ENCODE measurements around the gene SLC22A16. TPM values are rescaled to one million over a fixed set of nuclear protein-coding genes. Genes with fewer than 3 reads are reported as not detected.
"Not testable (repeated sequence)": the region's sequence is repeated elsewhere in the genome, so short reads cannot be mapped to it uniquely, and the experiment has no call there.

The SLC22A16 gene
- total RNA-seq, 2 experiments from 2014 or later, result not detected

DNA sequence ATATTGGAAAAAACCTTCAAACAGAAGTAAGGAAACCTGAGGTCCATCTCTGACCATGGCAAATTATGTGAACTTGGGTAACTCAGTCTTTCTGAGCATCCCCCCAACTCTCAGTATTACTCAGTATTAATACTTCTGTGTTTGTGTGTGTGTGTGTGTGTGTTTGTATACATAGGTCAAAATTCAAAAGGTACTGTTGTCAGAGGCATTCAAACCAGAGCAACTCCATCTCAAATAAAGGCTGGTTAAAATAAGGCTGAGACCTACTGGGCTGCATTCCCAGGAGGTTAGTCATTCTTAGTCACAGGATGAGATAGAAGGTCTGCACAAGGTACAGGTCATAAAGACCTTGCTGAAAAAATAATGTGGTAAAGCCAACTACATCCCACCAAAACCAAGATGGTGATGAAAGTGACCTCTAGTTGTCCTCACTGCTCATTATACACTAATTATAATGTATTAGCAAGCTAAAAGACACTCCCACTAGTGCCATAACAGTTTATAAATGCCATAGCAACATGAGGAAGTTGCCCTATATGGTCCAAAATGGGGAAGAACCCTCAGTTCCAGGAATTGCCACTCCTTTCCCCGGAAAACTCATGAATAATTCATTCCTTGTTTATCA is 33.3 kb upstream of the SLC22A16 start:
- no peaks in the 10 kb centered on the region for H3K9me3 Mint-ChIP-seq
- H3K4me1 Mint-ChIP-seq, result no peaks in the 10 kb centered on the region
- ATAC-seq (ENCODE audit: low read depth) (no peak), DNase-seq (no peak)
- POLR2A ChIA-PET, result no interaction called here
- peaks cover 16% of the 10 kb centered on the region for H3K27me3 Mint-ChIP-seq
- H3K4me3 Mint-ChIP-seq, result no peak overlapping the region
- H3K27ac Mint-ChIP-seq, result no peak overlapping the region
- H3K36me3 Mint-ChIP-seq, result no peaks in the 10 kb centered on the region

DNA sequence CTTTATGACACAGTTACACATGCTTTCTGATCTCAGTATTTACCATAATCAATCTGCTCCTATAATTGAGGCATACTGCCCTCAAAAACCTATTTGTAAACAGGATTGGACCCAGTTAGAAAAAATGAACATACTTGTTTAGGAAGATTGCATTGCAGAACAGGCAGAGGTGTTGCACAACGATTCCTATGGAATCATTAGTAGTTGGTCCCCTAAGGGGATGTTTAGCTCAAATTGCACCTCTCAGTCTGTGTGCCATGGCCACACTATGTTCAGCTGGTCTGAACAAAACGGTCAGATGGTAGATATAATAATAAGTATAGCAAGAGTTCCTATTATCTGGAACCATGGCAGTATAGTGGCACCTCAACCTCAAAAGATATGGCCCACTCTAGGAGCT is 28.5 kb upstream of the SLC22A16 start:
- H3K27ac Mint-ChIP-seq; DNase-seq; H3K4me3 Mint-ChIP-seq; H3K4me1 Mint-ChIP-seq; H3K9me3 Mint-ChIP-seq; ATAC-seq (ENCODE audit: low read depth); POLR2A ChIA-PET; H3K27me3 Mint-ChIP-seq; H3K36me3 Mint-ChIP-seq: not testable (repeated sequence)

DNA sequence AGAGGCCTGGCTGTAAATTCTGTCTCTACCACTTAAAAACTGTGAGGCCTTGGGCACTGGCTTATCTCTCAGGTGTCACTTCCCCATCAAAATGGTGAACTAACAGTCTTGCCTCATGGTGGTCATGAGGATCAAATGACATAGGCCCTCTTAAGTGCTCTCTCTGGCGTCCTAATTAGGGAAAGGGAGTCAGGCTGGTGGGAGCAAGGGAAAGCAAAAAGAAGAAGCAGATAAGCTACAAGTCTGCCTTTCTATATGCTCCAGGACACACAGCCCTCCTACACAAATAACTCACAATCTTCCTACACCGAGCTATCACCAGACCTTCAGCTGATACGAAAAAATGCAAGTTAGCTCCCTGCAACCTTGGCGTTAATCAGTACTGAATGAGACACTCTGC is 19.5 kb upstream of the SLC22A16 start:
- DNase-seq, result no peak
- ATAC-seq (ENCODE audit: low read depth), result no peak
- Mint-ChIP-seq H3K4me3 (no peak overlapping the region), H3K36me3 (no peaks in the 10 kb centered on the region), H3K27ac (no peak overlapping the region), H3K27me3 (peaks cover 10% of the 10 kb centered on the region), H3K4me1 (peaks cover 2% of the 10 kb centered on the region), H3K9me3 (peaks cover 1% of the 10 kb centered on the region)
- POLR2A ChIA-PET, result no interaction called here

DNA sequence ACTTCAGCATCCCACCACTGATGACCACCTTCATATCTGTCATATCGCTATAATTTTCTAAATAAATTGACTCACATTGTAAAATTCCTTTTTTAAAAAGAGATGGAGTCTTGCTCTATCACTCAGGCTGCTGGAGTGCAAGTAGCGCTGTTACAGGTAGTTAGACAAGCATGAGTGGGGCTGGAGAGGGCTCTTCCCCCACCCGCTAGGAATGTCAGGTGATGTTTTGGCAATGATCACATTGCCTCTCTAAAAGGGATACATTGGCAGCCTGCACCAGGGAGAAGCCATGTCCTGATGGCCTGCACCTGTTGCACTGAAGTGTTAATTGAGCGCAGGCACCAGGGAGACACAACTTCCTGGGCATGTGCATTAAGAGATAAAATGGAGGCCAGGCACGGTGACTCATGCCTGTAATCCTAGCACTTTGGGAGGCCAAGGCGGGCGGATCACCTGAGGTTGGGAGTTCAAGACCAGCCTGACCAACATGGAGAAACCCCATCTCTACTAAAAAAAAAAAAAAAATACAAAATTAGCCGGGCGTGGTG is 16.9 kb upstream of the SLC22A16 start:
- no peak for DNase-seq
- H3K9me3 Mint-ChIP-seq, result peaks cover under 1% of the 10 kb centered on the region
- no peak overlapping the region for H3K27ac Mint-ChIP-seq
- H3K4me1 Mint-ChIP-seq, result peaks cover 2% of the 10 kb centered on the region
- no peak for ATAC-seq (ENCODE audit: low read depth)
- H3K4me3 Mint-ChIP-seq, result no peak overlapping the region
- H3K36me3 Mint-ChIP-seq, result no peaks in the 10 kb centered on the region
- POLR2A ChIA-PET, result no interaction called here
- H3K27me3 Mint-ChIP-seq, result peaks cover 11% of the 10 kb centered on the region

DNA sequence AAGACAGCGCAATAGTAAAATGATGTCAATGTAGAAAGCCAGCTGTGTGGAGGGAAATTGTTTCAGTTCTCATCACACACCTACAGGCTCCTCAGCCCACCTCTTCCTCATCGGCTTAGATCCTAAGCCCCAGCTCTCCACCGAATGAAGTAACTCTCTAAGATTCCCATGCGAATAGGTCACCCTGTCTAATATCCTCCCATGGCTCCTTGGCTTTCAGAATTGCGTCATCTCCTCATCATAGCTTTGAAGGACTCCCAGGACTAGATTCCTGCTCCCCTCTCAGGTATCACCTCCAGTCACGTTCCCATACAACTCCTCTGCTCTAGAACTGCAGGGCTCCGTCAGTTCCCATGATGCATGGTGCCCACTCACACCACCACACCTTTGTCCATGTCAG is 16.2 kb upstream of the SLC22A16 start:
- no peaks in the 10 kb centered on the region for H3K36me3 Mint-ChIP-seq
- DNase-seq (no peak), ATAC-seq (ENCODE audit: low read depth) (no peak)
- H3K4me1 Mint-ChIP-seq, result peaks cover 2% of the 10 kb centered on the region
- no peak overlapping the region for H3K4me3 Mint-ChIP-seq
- peaks cover 9% of the 10 kb centered on the region for H3K27me3 Mint-ChIP-seq
- POLR2A ChIA-PET, result no interaction called here
- no peak overlapping the region for H3K27ac Mint-ChIP-seq
- no peaks in the 10 kb centered on the region for H3K9me3 Mint-ChIP-seq

DNA sequence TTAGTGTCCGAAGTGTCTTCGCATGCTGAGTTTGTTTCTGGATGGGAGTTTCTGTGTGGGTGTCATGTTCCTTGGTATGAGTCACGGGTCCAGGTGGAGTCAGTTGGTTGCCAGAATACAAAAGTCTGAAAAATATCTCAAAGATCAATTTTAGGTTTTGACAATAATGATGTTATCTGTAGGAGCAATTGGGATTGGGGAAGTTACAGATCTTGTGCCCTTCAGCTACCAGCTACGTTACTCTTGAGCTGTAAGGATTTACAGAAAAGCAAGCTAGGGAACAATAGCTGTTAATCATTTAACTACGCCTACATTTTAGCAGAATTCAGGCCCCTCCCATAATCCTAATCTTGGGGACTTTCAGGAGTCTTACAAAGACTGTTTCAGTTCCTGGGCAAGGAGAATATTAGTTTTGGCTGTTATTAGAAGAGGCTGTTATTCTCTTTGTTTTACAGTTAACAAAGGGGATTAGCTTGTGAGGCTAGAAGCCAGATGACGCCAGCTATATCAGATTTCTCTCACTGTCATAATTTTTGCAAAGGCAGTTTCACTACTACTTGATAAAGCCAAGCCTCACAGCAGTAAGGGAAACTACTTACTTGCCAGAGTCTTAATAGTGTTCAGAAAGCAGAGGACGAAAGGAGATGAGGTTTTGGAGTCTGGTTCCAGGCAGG is 15.4 kb upstream of the SLC22A16 start:
- no peak overlapping the region for H3K27ac Mint-ChIP-seq
- POLR2A ChIA-PET, result no interaction called here
- no peak for ATAC-seq (ENCODE audit: low read depth)
- no peak overlapping the region for H3K4me3 Mint-ChIP-seq
- no peaks in the 10 kb centered on the region for H3K36me3 Mint-ChIP-seq
- peaks cover 11% of the 10 kb centered on the region for H3K27me3 Mint-ChIP-seq
- no peak for DNase-seq
- H3K9me3 Mint-ChIP-seq, result no peaks in the 10 kb centered on the region
- peaks cover 2% of the 10 kb centered on the region for H3K4me1 Mint-ChIP-seq

DNA sequence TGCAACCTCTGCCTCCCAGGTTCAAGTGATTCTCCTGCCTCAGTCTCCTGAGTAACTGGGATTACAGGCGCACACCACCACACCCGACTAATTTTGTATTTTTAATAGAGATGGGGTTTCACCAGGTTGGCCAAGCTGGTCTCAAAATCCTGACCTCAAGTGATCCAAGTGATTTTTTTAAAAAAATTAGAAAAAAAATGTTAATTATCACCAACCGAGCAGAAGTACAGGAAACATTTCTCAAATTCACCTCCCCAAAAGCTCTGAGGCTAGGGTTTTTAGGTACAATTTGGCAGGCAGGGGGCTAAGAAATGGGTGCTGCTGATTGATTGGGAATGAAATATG is 14.9 kb upstream of the SLC22A16 start:
- ATAC-seq (ENCODE audit: low read depth) (no peak), DNase-seq (no peak)
- Mint-ChIP-seq H3K36me3 (no peaks in the 10 kb centered on the region), H3K9me3 (no peaks in the 10 kb centered on the region), H3K27me3 (peaks cover 11% of the 10 kb centered on the region), H3K4me3 (no peak overlapping the region), H3K4me1 (peaks cover 2% of the 10 kb centered on the region), H3K27ac (no peak overlapping the region)
- POLR2A ChIA-PET, result no interaction called here

DNA sequence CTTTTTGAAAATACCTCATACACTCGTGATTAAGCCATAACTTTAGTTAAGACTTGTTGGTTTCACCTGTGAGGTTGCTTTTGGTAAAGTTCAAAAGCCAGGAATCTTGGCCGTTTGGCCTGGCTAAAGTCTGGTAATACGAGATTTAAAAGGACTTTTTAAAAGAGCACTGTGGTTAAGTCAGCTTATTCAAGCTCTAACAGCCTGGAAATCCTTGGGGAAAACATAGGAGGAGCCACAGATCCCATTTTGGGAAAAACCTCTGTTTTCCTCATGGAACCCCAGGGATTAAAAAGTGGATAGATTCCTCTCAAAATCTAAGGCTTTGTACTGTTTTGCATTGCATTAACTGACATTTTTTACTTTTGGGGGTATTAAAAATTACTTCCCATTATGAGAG is 13.7 kb upstream of the SLC22A16 start:
- peaks cover 2% of the 10 kb centered on the region for H3K4me1 Mint-ChIP-seq
- no peaks in the 10 kb centered on the region for H3K36me3 Mint-ChIP-seq
- ATAC-seq (ENCODE audit: low read depth), result no peak

DNA sequence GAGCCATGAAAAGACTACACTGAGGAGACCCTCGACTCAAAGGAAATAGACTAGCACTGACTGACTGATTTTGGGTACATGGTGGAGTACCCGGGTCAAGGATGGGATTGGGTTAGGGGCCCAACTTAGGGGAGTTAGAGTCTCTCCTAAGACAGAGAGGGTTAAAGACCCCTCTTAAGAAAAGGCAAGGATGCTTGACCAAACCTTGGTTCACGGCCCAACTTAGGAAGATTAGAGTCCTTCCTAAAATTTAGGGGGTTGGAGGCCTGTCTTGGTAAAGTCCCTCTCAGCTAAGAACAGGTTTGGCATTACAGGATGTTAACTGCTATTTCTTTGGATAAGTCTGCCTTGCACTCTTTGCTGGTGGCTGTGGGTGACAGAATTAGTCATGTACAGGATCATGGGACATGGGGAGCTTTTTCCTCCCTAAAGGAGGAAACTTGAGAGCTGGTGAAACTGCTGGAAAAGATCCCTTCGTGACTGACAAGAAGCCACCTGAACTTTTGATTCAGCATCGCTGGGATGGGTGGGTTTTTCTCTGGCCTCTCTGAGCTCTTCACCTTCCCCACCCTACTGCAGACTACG is 12.3 kb upstream of the SLC22A16 start:
- POLR2A ChIA-PET, result no interaction called here
- Mint-ChIP-seq H3K27ac (no peak overlapping the region), H3K9me3 (no peaks in the 10 kb centered on the region), H3K36me3 (no peaks in the 10 kb centered on the region), H3K4me3 (no peak overlapping the region), H3K27me3 (peaks cover 18% of the 10 kb centered on the region), H3K4me1 (peaks cover 2% of the 10 kb centered on the region)
- ATAC-seq (ENCODE audit: low read depth), result no peak
- DNase-seq, result no peak

More for the DNA sequence above, 13.7 kb upstream of the SLC22A16 start:
- POLR2A ChIA-PET, result no interaction called here
- H3K27ac Mint-ChIP-seq, result no peak overlapping the region
- peaks cover 15% of the 10 kb centered on the region for H3K27me3 Mint-ChIP-seq
- no peak overlapping the region for H3K4me3 Mint-ChIP-seq
- H3K9me3 Mint-ChIP-seq, result no peaks in the 10 kb centered on the region
- DNase-seq, result no peak

DNA sequence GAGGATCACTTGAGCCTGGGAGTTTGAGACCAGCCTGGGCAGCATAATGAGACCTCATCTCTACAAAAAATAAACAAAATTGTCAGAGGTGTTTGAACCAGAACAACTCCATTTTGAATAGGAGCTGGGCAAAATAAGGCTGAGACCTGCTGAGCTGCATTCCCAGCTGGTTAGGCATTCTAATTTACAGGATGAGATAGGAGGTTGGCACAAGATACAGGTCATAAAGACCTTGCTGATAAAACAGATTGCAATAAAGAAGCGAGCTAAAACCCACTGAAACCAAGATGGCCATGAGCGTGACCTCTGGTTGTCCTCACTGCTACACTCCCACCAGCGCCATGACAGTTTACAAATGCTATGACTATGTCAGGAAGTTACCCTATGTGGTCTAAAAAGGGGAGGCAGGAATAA is 11.6 kb upstream of the SLC22A16 start:
- DNase-seq; POLR2A ChIA-PET; H3K4me3 Mint-ChIP-seq; H3K9me3 Mint-ChIP-seq; H3K36me3 Mint-ChIP-seq; ATAC-seq (ENCODE audit: low read depth); H3K27ac Mint-ChIP-seq; H3K4me1 Mint-ChIP-seq: not testable (repeated sequence)
- H3K27me3 Mint-ChIP-seq, result peaks cover 18% of the 10 kb centered on the region

DNA sequence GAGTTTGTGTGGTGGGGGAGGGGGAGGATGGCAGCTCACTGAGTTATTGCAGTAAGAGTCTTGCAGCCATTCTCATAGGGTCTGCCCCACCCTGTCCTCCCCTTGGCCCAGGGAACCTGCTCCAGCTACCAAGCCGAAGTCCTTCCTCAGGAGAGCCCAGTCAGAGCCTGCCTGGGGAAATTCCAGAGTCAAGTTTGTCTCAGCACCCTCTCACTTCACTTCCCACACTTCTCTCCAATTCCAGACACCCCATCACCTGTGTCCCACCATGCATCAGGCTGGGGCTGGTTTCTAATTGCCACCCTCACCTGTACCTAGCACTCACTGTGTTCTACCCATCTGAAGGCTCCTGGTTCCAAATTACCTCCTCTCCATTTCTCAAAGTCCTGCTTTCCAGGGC is 10.3 kb upstream of the SLC22A16 start:
- DNase-seq (no peak), ATAC-seq (ENCODE audit: low read depth) (no peak)
- Mint-ChIP-seq H3K4me1 (no peaks in the 10 kb centered on the region), H3K27me3 (peaks cover 15% of the 10 kb centered on the region), H3K36me3 (no peaks in the 10 kb centered on the region), H3K9me3 (peaks cover 4% of the 10 kb centered on the region), H3K27ac (no peak overlapping the region), H3K4me3 (no peak overlapping the region)
- POLR2A ChIA-PET, result no interaction called here

DNA sequence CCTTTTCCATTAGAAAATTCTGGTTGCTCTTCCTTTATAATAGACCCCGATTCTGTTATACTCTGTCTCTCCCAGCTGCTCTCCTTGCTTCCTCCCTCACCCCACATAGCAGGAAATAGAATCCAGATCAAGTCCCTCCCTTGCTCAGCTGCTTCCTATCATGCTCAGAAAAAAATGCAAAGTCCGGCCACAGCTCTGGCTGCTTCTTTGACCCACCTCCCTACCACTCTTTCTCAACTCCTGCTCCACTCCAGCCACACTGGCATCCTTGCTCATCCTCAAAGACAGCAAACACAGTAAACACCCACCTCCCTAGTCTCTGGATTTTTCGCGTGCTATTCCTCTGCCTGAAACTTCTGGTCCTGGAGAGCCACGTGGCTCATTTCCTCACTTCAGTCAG is 9.1 kb upstream of the SLC22A16 start:
- Mint-ChIP-seq H3K36me3 (peaks cover 1% of the 10 kb centered on the region), H3K27me3 (peaks cover 13% of the 10 kb centered on the region), H3K27ac (no peak overlapping the region), H3K4me3 (no peak overlapping the region), H3K4me1 (no peaks in the 10 kb centered on the region), H3K9me3 (peaks cover 4% of the 10 kb centered on the region)
- DNase-seq, result no peak
- POLR2A ChIA-PET, result no interaction called here
- ATAC-seq (ENCODE audit: low read depth), result no peak

DNA sequence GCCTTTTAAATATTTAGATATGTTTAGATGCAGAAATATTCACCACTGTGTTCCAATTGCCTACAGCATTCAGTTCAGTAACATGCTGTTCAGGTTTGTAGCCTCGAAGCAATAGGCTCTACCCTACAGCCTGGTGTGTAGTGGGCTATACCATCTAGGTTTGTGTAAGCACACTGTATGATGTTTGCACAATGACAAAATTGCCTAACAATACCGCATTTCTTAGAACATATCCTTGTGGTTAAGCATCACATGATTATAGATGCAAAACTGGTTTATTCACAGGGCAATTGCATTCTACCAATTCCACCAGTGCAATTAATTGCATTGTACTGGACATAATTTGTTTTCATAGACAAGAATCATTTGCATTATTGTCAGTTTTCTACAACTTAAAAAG is 7.9 kb upstream of the SLC22A16 start:
- peaks cover 6% of the 10 kb centered on the region for H3K9me3 Mint-ChIP-seq
- DNase-seq, result no peak
- H3K27ac Mint-ChIP-seq, result no peak overlapping the region
- H3K27me3 Mint-ChIP-seq, result peaks cover 19% of the 10 kb centered on the region
- peaks cover 1% of the 10 kb centered on the region for H3K36me3 Mint-ChIP-seq
- POLR2A ChIA-PET, result no interaction called here
- ATAC-seq (ENCODE audit: low read depth), result no peak
- H3K4me1 Mint-ChIP-seq, result no peaks in the 10 kb centered on the region
- H3K4me3 Mint-ChIP-seq, result no peak overlapping the region

DNA sequence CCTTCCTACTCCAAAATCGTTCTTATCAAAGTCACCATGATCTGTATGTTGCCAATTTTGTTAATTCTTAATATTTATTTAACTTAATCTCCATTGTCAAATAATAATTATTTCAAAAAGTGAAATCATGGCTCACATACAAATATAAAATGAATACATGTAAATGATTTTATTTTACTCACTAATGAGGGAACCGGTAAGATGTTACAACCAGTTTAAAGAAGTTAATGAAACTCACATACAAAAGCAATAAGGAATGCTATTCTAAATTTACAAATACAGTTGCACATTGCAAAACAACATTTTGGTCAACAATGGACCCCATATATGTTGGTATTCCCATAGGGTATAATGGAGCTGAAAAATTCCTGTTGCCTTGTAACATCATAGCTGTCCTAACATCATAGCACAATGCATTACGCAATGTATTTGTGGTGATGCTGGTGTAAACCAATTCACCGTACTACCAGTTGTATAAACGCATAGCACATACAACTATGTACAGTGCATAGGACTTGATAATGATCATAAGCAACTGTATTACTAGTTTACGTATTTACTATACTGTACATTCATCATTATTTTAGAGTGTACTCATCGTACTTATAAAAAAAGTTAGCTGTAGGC is 6.5 kb upstream of the SLC22A16 start:
- H3K27ac Mint-ChIP-seq, result no peak overlapping the region
- H3K4me1 Mint-ChIP-seq, result no peaks in the 10 kb centered on the region
- no peak for ATAC-seq (ENCODE audit: low read depth)
- POLR2A ChIA-PET, result no interaction called here
- H3K4me3 Mint-ChIP-seq, result no peak overlapping the region
- DNase-seq, result no peak
- H3K27me3 Mint-ChIP-seq, result peaks cover 27% of the 10 kb centered on the region
- H3K9me3 Mint-ChIP-seq, result peaks cover 8% of the 10 kb centered on the region
- H3K36me3 Mint-ChIP-seq, result peaks cover 1% of the 10 kb centered on the region
